Retinal pigment epithelial cell (primary cell): ENCODE data around the gene ADAMTS19.
"Not testable (repeated sequence)": the region's sequence is repeated elsewhere in the genome, so short reads cannot be mapped to it uniquely, and the experiment has no call there.

Experiments used
- DNase-seq: peaks from one replicate; pipeline ENCODE4 v3.0.0-alpha.2; 2010; ENCODE audit warnings: low read depth
- H3K4me3 ChIP-seq: 2 replicates; pipeline ENCODE4 v1.5.1; 2011; ENCODE audit warnings: mild to moderate bottlenecking, low read length, control low read depth, moderate library complexity
- TF ChIP-seq, protein P1 (sequence below): conservative IDR thresholded peaks from 2 replicates; pipeline ENCODE4 v1.5.1; 2011; ENCODE audit warnings: low read depth, low read length, control low read depth, inconsistent platforms

The ADAMTS19 gene

DNA sequence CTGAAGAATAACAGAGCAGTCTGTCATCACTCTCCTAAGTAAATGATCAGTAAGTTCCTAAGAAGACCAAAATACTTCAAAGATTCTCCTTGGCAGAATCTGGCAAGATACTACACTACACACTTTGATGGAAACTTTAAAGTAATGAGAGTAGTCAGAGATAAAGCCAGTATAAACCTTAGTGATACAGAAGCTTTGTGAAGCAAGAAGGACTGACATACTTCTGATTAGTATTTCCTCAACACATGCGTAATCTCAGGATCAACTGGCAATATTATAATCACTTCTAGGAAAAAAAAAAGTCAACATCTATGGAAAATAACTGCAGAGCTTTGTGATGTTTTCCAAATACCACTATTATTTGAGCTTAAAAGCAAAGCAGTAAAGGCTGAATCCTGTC lies 34.0 kb upstream of the ADAMTS19 start:
- DNase-seq = no peak
- TF ChIP-seq, protein P1, sequence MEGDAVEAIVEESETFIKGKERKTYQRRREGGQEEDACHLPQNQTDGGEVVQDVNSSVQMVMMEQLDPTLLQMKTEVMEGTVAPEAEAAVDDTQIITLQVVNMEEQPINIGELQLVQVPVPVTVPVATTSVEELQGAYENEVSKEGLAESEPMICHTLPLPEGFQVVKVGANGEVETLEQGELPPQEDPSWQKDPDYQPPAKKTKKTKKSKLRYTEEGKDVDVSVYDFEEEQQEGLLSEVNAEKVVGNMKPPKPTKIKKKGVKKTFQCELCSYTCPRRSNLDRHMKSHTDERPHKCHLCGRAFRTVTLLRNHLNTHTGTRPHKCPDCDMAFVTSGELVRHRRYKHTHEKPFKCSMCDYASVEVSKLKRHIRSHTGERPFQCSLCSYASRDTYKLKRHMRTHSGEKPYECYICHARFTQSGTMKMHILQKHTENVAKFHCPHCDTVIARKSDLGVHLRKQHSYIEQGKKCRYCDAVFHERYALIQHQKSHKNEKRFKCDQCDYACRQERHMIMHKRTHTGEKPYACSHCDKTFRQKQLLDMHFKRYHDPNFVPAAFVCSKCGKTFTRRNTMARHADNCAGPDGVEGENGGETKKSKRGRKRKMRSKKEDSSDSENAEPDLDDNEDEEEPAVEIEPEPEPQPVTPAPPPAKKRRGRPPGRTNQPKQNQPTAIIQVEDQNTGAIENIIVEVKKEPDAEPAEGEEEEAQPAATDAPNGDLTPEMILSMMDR = no peak
- H3K4me3 ChIP-seq = no peak overlapping the region

DNA sequence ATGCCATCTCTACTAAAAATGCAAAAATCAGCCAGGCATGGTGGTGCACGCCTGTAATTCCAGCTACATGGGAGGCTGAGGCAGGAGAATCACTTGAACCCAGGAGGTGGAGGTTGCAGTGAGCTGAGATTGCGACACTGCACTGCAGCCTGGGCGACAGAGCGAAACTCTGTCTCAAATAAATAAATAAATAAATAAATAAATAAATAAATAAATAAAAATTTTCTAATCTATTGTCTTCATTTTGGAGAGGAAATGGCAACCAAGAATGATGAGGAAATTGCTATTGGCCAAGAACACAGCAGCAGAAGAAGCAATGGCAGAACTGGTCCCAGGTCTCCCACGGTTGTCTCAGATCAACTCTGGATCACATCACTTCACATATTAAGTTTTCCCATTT lies 31.5 kb upstream of the ADAMTS19 start:
- not testable (repeated sequence) for DNase-seq, H3K4me3 ChIP-seq

DNA sequence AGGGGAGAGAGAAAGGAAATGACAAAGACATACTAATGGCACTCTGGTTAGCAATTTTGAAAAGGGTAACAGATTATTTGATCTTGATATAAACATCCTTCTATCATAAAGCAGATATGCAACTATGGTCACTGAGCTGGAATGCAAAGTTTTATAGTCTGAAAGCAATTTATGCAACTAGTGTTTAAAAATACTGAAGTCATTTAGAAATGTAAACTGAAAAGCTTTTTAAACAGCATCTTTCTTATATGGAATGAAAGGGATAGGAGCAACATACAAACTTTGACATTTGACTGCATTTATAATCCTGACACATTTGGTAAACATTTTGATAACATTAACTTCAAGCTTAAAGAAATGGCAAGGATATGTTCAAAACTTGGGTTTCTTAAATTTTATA lies 28.7 kb upstream of the ADAMTS19 start:
- TF ChIP-seq, protein P1 = no peak
- no peak for DNase-seq
- no peak overlapping the region for H3K4me3 ChIP-seq

DNA sequence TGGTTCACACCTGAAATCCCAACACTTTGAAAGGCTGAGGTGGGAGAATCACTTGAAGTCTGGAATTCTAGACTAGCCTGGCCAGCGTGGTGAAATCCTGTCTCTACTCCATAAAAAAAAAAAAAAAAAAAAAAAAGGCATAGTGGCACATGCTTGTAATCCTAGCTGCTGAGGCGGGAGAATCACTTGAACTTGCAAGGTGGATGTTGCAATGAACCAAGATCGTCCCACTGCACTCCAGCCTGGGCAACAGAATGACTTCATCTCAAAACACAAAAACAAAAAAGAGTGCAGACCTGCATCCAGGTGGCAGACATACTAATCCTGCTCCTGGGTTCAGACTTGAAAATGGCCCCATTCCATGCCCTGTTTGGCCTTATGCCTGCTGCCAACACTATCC lies 21.8 kb upstream of the ADAMTS19 start:
- TF ChIP-seq, protein P1 = no peak
- H3K4me3 ChIP-seq = no peak overlapping the region
- DNase-seq = no peak

DNA sequence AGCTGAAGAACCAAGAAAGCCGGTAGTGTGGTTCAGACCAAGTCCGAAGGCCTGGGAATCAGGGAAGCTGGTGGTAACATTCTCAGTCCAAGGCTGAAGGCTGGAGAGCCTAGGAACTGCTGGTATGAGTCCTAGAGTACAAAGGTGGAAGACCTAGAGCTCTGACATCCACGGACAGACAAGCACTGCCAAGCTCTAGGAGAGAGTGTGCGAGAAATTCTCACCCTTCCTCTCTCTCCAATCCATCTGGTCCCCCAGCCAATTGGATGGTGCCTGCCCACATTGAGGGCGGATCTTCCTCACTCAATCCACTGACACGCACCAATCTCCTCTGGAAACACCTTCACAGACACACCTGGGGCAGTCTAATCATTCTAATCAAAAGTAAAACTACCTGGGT lies 19.7 kb upstream of the ADAMTS19 start:
- no peak for DNase-seq
- TF ChIP-seq, protein P1 = no peak
- no peak overlapping the region for H3K4me3 ChIP-seq

DNA sequence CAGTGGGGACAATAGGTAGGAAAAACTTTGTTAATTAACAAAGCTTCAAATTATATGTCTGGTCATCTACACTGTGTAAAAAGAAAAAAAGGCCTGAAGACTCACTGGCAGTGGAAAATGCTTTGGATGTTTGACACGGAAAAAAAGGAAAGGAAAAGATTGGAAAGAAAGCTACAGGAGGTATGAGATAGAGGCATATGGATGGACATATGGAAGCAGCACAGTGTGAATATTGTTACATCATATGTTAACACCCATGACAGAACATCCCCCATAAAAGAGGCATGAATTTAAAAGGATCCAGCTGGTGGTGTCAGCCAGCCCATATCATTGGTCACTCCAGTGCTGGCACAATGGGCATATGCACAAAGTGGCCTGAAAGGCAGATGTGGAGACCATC lies 19.0 kb upstream of the ADAMTS19 start:
- TF ChIP-seq, protein P1 = no peak
- DNase-seq = no peak
- H3K4me3 ChIP-seq = no peak overlapping the region

DNA sequence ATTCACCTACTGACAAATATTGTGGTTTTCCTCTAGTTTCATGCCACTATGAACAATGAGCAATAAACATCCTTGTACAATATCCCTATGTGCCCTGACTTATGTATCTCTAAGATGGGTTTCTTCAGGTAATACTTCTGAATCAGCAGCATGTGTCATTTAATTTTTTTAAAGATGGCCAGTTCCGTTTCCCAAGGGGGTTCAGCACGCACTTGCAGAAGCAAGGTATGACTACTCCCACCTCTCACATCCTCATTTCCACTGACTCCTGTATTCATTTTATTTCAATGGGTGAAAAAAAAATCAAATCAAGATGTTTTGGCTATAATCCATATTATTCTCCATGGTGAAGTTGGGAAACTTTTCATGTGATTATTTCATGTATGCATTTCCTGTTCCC lies 14.7 kb upstream of the ADAMTS19 start:
- TF ChIP-seq, protein P1 = no peak
- DNase-seq = no peak
- no peak overlapping the region for H3K4me3 ChIP-seq

DNA sequence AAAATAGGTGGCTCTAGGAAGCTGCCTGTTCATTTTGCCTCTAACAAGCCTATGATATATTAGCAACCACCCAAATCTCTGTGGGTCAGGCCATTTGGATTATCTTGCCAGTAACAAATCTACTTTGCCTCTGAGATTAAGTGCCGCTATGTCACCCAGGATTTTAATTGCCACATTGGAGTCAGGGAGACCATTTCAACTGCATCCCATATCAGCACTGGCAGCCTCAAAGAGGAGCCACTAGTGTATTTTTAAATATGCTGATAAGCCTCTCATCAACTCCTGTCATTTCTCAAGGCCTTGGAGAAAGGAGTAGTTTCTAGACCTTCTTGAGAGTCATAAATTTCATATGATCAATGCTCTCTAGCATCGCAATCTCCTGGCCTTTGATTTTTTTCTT lies 12.1 kb upstream of the ADAMTS19 start:
- H3K4me3 ChIP-seq = no peak overlapping the region
- TF ChIP-seq, protein P1 = no peak
- no peak for DNase-seq
